Thymus (tissue), 11 donors: Measurements from ENCODE around the gene SMAD5. TPM values are rescaled to one million over a fixed set of nuclear protein-coding genes. Genes with fewer than 3 reads are reported as not detected.

Experiments
- DNase-seq, 9 donors: peaks; one replicate each; pipeline ENCODE4 v3.0.0-alpha.2; 2013; ENCODE audit warnings: low spot score in 9 of 9, low read depth in 6 of 9, missing footprints in 1 of 9
- H3K27ac ChIP-seq, 2 donors: one replicate each; pipeline ENCODE4 v1.5.1; 2013; ENCODE audit warnings: control low read depth in 1 of 2, low read depth in 1 of 2, low read length in 1 of 2, mild to moderate bottlenecking in 1 of 2, moderate library complexity in 1 of 2
- H3K27me3 ChIP-seq, 2 donors: one replicate each; pipeline ENCODE4 v1.5.1; 2013; ENCODE audit warnings: low read length in 1 of 2; ENCODE audit not compliant: control insufficient read depth in 2 of 2, insufficient read depth in 1 of 2
- H3K36me3 ChIP-seq, 2 donors: one replicate each; pipeline ENCODE4 v1.5.1; 2013; ENCODE audit warnings: low read length in 1 of 2, mild to moderate bottlenecking in 1 of 2, moderate library complexity in 1 of 2; ENCODE audit not compliant: control insufficient read depth in 2 of 2, insufficient read depth in 2 of 2
- H3K4me1 ChIP-seq, 2 donors: one replicate each; pipeline ENCODE4 v1.5.1; 2013; ENCODE audit warnings: low read length in 2 of 2; ENCODE audit not compliant: control insufficient read depth in 2 of 2, insufficient read depth in 2 of 2
- H3K4me3 ChIP-seq, 2 donors: one replicate each; pipeline ENCODE4 v1.5.1; 2013; ENCODE audit warnings: low read length in 2 of 2, control low read depth in 1 of 2, mild to moderate bottlenecking in 1 of 2
- H3K9me3 ChIP-seq, 2 donors: one replicate each; pipeline ENCODE4 v1.5.1; 2013; ENCODE audit warnings: low read length in 1 of 2, mild to moderate bottlenecking in 1 of 2; ENCODE audit not compliant: control insufficient read depth in 2 of 2, insufficient read depth in 1 of 2
- WGBS: extraction: QIAGEN DNeasy Blood & Tissue Kit; methylation state at CpG from one replicate; pipeline ENCODE4 v1.1.7; 2013; 5-methylcytosine and 5-hydroxymethylcytosine counted together
- polyA plus RNA-seq: library from polyadenylated mRNA; stranded (reverse); fragments of 200-250 nt; gene quantifications from one replicate; pipeline ENCODE4 v1.2.3, GENCODE V29; 2013
- total RNA-seq: library from RNA; stranded (reverse); fragments of 120-200 nt; gene quantifications from one replicate; pipeline ENCODE4 v1.2.4, GENCODE V29; 2013
- donor health status: healthy.

Gene SMAD5
- total and polyA plus RNA-seq, 2 donors, result 12.2 to 20.1 TPM

- 91% methylated on average over 12 of the region's 12 CpGs for WGBS
- DNase-seq, result no peak
- Histone ChIP-seq H3K9me3 (peaks cover 0 to 1% of the 10 kb centered on the region in 2 donors), H3K27ac (no peak overlapping the region), H3K36me3 (no peaks in the 10 kb centered on the region), H3K4me1 (no peaks in the 10 kb centered on the region), H3K27me3 (peaks cover 29 to 65% of the 10 kb centered on the region in 2 donors), H3K4me3 (no peak overlapping the region)
These were observed 63.6 kb downstream of the SMAD5 start for GRCh38 chr5:136195971-136196820.

- H3K36me3 ChIP-seq, result no peaks in the 10 kb centered on the region
These were observed 65.0 kb downstream of the SMAD5 start for GRCh38 chr5:136197462-136198142.

GRCh38 chr5:136198453-136198852, 65.8 kb downstream of the SMAD5 start:
- Histone ChIP-seq H3K36me3 (no peaks in the 10 kb centered on the region), H3K4me3 (no peak overlapping the region), H3K27ac (no peak overlapping the region), H3K9me3 (peaks cover 0 to 1% of the 10 kb centered on the region in 2 donors), H3K4me1 (no peaks in the 10 kb centered on the region), H3K27me3 (peaks cover 9 to 61% of the 10 kb centered on the region in 2 donors)
- no peak for DNase-seq
- 96% methylated on average over 5 of the region's 5 CpGs for WGBS

More at GRCh38 chr5:136197462-136198142, 65.0 kb downstream of the SMAD5 start:
- WGBS, result 97% methylated on average over 4 of the region's 4 CpGs
- H3K27ac ChIP-seq, result no peak overlapping the region
- no peaks in the 10 kb centered on the region for H3K4me1 ChIP-seq
- H3K4me3 ChIP-seq, result no peak overlapping the region
- peaks cover 15 to 61% of the 10 kb centered on the region in 2 donors for H3K27me3 ChIP-seq
- no peak for DNase-seq
- peaks cover 0 to 1% of the 10 kb centered on the region in 2 donors for H3K9me3 ChIP-seq

DNA sequence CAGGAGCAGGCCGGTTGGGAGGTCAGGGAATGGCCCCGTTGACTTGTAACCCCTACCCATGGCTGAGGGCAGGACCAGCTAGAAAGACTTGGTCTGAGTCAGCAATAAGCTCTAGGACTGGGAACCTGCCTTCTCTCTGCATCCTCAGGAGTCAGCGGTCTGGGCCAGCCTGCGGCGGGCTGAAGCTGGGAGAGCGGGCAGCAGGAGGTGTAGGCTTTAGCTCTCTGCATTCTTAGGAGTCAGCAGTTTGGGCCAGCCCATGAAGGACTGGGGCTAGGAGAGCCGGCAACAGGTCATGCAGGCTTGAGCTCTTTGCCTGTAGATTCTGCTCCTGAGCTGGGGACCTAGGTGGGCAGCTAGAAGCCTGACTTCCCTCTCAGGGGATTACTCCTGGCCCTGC, 66.8 kb downstream of the SMAD5 start:
- no peak overlapping the region for H3K4me3 ChIP-seq
- 95% methylated on average over 7 of the region's 7 CpGs for WGBS
- H3K27ac ChIP-seq, result no peak overlapping the region
- peaks cover 0 to 1% of the 10 kb centered on the region in 2 donors for H3K9me3 ChIP-seq
- H3K27me3 ChIP-seq, result peaks cover 5 to 59% of the 10 kb centered on the region in 2 donors
- H3K36me3 ChIP-seq, result no peaks in the 10 kb centered on the region
- no peak for DNase-seq
- H3K4me1 ChIP-seq, result no peaks in the 10 kb centered on the region

DNA sequence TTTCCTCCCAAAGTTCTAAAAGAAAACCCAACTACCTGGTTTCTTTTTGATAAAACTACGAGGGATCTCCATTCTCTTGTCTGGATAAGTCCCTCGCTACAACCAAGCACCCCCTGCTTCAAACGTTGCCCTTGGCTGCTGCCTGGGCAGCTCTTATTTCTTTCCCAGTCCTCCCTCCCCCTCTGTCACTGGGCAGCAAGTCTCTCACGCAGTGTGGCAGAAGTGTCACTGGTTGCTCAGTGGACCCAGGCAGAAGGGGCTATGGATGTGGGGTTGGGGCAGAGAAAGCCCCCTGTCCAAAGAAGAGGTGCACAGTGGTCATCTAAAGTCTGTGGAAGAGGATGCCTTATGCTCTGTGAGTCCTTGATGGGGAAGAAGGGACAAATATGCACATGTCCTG, 67.5 kb downstream of the SMAD5 start:
- 73% methylated on average over 4 of the region's 4 CpGs for WGBS
- peaks cover 5 to 52% of the 10 kb centered on the region in 2 donors for H3K27me3 ChIP-seq
- H3K9me3 ChIP-seq, result peaks cover 0 to 1% of the 10 kb centered on the region in 2 donors
- H3K4me1 ChIP-seq, result no peaks in the 10 kb centered on the region
- DNase-seq, result no peak
- H3K4me3 ChIP-seq, result no peak overlapping the region
- no peaks in the 10 kb centered on the region for H3K36me3 ChIP-seq
- no peak overlapping the region for H3K27ac ChIP-seq

GRCh38 chr5:136200761-136201160, 68.1 kb downstream of the SMAD5 start:
- H3K4me3 ChIP-seq, result no peak overlapping the region
- peaks cover 0 to 1% of the 10 kb centered on the region in 2 donors for H3K9me3 ChIP-seq
- 88% methylated on average over 3 of the region's 3 CpGs for WGBS
- H3K36me3 ChIP-seq, result no peaks in the 10 kb centered on the region
- DNase-seq, result no peak
- H3K27ac ChIP-seq, result no peak overlapping the region
- no peaks in the 10 kb centered on the region for H3K4me1 ChIP-seq
- peaks cover 5 to 48% of the 10 kb centered on the region in 2 donors for H3K27me3 ChIP-seq

GRCh38 chr5:136201870-136202269, 69.2 kb downstream of the SMAD5 start:
- 71% methylated on average over 4 of the region's 4 CpGs for WGBS
- Histone ChIP-seq H3K4me3 (no peak overlapping the region), H3K36me3 (no peaks in the 10 kb centered on the region), H3K27me3 (peaks cover 5 to 43% of the 10 kb centered on the region in 2 donors), H3K9me3 (peaks cover 0 to 1% of the 10 kb centered on the region in 2 donors), H3K4me1 (no peaks in the 10 kb centered on the region), H3K27ac (no peak overlapping the region)
- DNase-seq, result no peak

- DNase-seq, result no peak
- Histone ChIP-seq H3K27ac (no peak overlapping the region), H3K9me3 (no peaks in the 10 kb centered on the region), H3K4me1 (no peaks in the 10 kb centered on the region), H3K27me3 (peaks cover 5 to 43% of the 10 kb centered on the region in 2 donors), H3K4me3 (no peak overlapping the region), H3K36me3 (no peaks in the 10 kb centered on the region)
- whole genome bisulfite sequencing, result 37% methylated on average over 13 of the region's 13 CpGs
These were observed 70.0 kb downstream of the SMAD5 start for GRCh38 chr5:136202469-136203205.
